Uterus (tissue), 2 donors: Measurements from ENCODE around the gene AK2.

Experiments
- CTCF ChIP-seq, 4 experiments: fragments of 200-600 bp in 2 of 4; fragments of 450-650 bp in 2 of 4; sonication (generic) in 2 of 4; IDR thresholded peaks; one replicate each; pipeline ENCODE4 v1.5.1; 2016 to 2019; ENCODE audit warnings: antibody characterized with exemption in 4 of 4, mild to moderate bottlenecking in 2 of 4, moderate library complexity in 1 of 4
- POLR2A ChIP-seq, 2 donors: fragments of 450-650 bp; IDR thresholded peaks; one replicate each; pipeline ENCODE4 v1.6.1; 2016; ENCODE audit warnings: antibody characterized with exemption in 2 of 2, mild to moderate bottlenecking in 1 of 2, moderate library complexity in 1 of 2

- TF ChIP-seq CTCF (IDR thresholded peaks at IDR 0.05) (no peak), POLR2A (IDR thresholded peaks at IDR 0.05) (no peak)
These were observed 19.7 kb upstream of the AK2 start for GRCh38 chr1:33056426-33056825.
